H1 (cell line): Measurements from ENCODE around the gene DLL4. TPM values are rescaled to one million over a fixed set of nuclear protein-coding genes. Genes with fewer than 3 reads are reported as not detected.

ENCODE experiments used
- CTCF ChIA-PET: fragments of 300-600 bp; sonication (Branson Sonifier 250); formaldehyde crosslinking; loops from one replicate; lab custom pipeline; 2021; ENCODE audit not compliant: partially characterized antibody; lab: Charles Lee
- POLR2A ChIA-PET: fragments of 300-600 bp; sonication (Branson Sonifier 250); formaldehyde crosslinking; loops from one replicate; lab custom pipeline; 2021; ENCODE audit warnings: inconsistent platforms; ENCODE audit not compliant: partially characterized antibody; lab: Charles Lee
- DNase-seq, 2 experiments: peaks; one replicate each; pipeline versions ENCODE4 v3.0.0 to v3.0.0-alpha.2; 2010 to 2022; ENCODE audit warnings: low spot score in 2 of 2, low read depth in 1 of 2, mixed read lengths in 1 of 2
- FAIRE-seq: peaks from 2 replicates; lab custom pipeline; 2011; peaks lifted over from hg19 to GRCh38; lab: Jason Lieb, UNC
- H2AFZ ChIP-seq: 2 replicates; pipeline ENCODE4 v1.8.1; 2012; ENCODE audit warnings: low read length, inconsistent platforms
- H2AK5ac ChIP-seq: 2 replicates; pipeline ENCODE4 v1.6.1; 2013; ENCODE audit warnings: low read depth, low read length
- H2BK120ac ChIP-seq: replicated peaks from 2 replicates; pipeline ENCODE3; 2013; ENCODE audit warnings: low read depth, low read length, inconsistent platforms
- H2BK12ac ChIP-seq: 2 replicates; pipeline ENCODE4 v1.6.1; 2013; ENCODE audit warnings: low read depth, low read length
- H2BK15ac ChIP-seq: 2 replicates; pipeline ENCODE4 v1.6.1; 2013; ENCODE audit warnings: low read length
- H2BK20ac ChIP-seq: 2 replicates; pipeline ENCODE4 v1.6.1; 2013; ENCODE audit warnings: low read length
- H2BK5ac ChIP-seq: 2 replicates; pipeline ENCODE4 v1.6.1; 2013; ENCODE audit warnings: low read depth, low read length
- H3K14ac ChIP-seq: 2 replicates; pipeline ENCODE4 v1.6.1; 2013; ENCODE audit warnings: inconsistent platforms; ENCODE audit not compliant: insufficient read length
- H3K18ac ChIP-seq: 2 replicates; pipeline ENCODE4 v1.6.1; 2013; ENCODE audit warnings: low read length; ENCODE audit errors: extremely low read depth
- H3K23ac ChIP-seq: 2 replicates; pipeline ENCODE4 v1.6.1; 2013; ENCODE audit warnings: inconsistent platforms; ENCODE audit not compliant: insufficient read length
- H3K23me2 ChIP-seq: 2 replicates; pipeline ENCODE4 v1.6.1; 2013; ENCODE audit warnings: low read depth, low read length
- H3K27ac ChIP-seq: 2 replicates; pipeline ENCODE4 v1.6.1; 2011; ENCODE audit warnings: low read depth, low read length, inconsistent platforms
- H3K27me3 ChIP-seq, 4 experiments: replicated peaks in 1 of 4; 1 replicate in 1 of 4; 2 replicates in 3 of 4; pipeline versions ENCODE4 v1.6.1 to v1.8.1; 2011 to 2013; ENCODE audit warnings: low read length in 3 of 4, mild to moderate bottlenecking in 3 of 4, inconsistent platforms in 2 of 4, mixed read lengths in 2 of 4, moderate library complexity in 1 of 4; ENCODE audit not compliant: control insufficient read depth in 3 of 4, insufficient read depth in 3 of 4; ENCODE audit errors: extremely low read depth in 1 of 4
- H3K36me3 ChIP-seq, 4 experiments: 2 replicates each; pipeline versions ENCODE4 v1.6.1 to v1.8.1; 2011 to 2013; ENCODE audit warnings: mild to moderate bottlenecking in 4 of 4, low read length in 3 of 4, moderate library complexity in 2 of 4, control low read depth in 1 of 4, inconsistent platforms in 1 of 4; ENCODE audit not compliant: insufficient read depth in 4 of 4, control insufficient read depth in 2 of 4
- H3K4ac ChIP-seq: replicated peaks from 2 replicates; pipeline ENCODE3; 2013; ENCODE audit warnings: low read length, low read depth, mixed read lengths, inconsistent platforms; ENCODE audit not compliant: insufficient read length
- H3K4me1 ChIP-seq, 4 experiments: replicated peaks in 1 of 4; 1 replicate in 1 of 4; 2 replicates in 3 of 4; pipeline versions ENCODE4 v1.6.1 to v1.8.1; 2011 to 2013; ENCODE audit warnings: low read length in 3 of 4, inconsistent platforms in 2 of 4, mixed read lengths in 1 of 4; ENCODE audit not compliant: insufficient read depth in 4 of 4, control insufficient read depth in 3 of 4
- H3K4me2 ChIP-seq, 2 experiments: 2 replicates each; pipeline versions ENCODE4 v1.6.1 to v1.8.1; 2011 to 2013; ENCODE audit warnings: low read depth in 2 of 2, low read length in 2 of 2, control low read depth in 1 of 2, inconsistent platforms in 1 of 2, mild to moderate bottlenecking in 1 of 2; ENCODE audit not compliant: insufficient read depth in 1 of 2
- H3K4me3 ChIP-seq, 4 experiments: fragments of 200-600, 300-600 bp in 1 of 4; sonication (generic), shearing (Covaris generic), sonication (Bioruptor Twin) in 1 of 4; 2 replicates each; pipeline versions ENCODE4 v1.5.1 to v1.8.1; 2011 to 2016; ENCODE audit warnings: low read length in 4 of 4, low read depth in 3 of 4, control low read depth in 2 of 4, inconsistent platforms in 2 of 4, mild to moderate bottlenecking in 2 of 4, mixed read lengths in 1 of 4, moderate library complexity in 1 of 4; ENCODE audit not compliant: insufficient read depth in 2 of 4; ENCODE audit errors: extremely low read depth in 1 of 4
- H3K56ac ChIP-seq: replicated peaks from 2 replicates; pipeline ENCODE3; 2013; ENCODE audit warnings: low read depth, mild to moderate bottlenecking, mixed read lengths, low read length, inconsistent platforms; ENCODE audit not compliant: insufficient read length
- H3K79me1 ChIP-seq: 2 replicates; pipeline ENCODE4 v1.6.1; 2013; ENCODE audit warnings: low read depth, low read length, control low read depth
- H3K79me2 ChIP-seq, 2 experiments: 2 replicates each; pipeline versions ENCODE4 v1.6.1 to v1.8.1; 2012 to 2013; ENCODE audit warnings: low read length in 2 of 2, mild to moderate bottlenecking in 2 of 2, inconsistent platforms in 1 of 2; ENCODE audit not compliant: insufficient read depth in 2 of 2, control insufficient read depth in 1 of 2
- H3K9ac ChIP-seq, 4 experiments: replicated peaks in 1 of 4; 1 replicate in 1 of 4; 2 replicates in 3 of 4; pipeline versions ENCODE4 v1.6.1 to v1.8.1; 2011 to 2013; ENCODE audit warnings: low read depth in 3 of 4, low read length in 3 of 4, control low read depth in 2 of 4, mild to moderate bottlenecking in 2 of 4, moderate library complexity in 2 of 4, inconsistent platforms in 1 of 4; ENCODE audit errors: extremely low read depth in 1 of 4
- H3K9me3 ChIP-seq, 2 experiments: 2 replicates each; pipeline versions ENCODE4 v1.6.1 to v1.8.1; 2012 to 2013; ENCODE audit warnings: mild to moderate bottlenecking in 2 of 2, moderate library complexity in 2 of 2, control low read depth in 1 of 2, inconsistent platforms in 1 of 2, low read depth in 1 of 2, low read length in 1 of 2, mixed read lengths in 1 of 2; ENCODE audit not compliant: insufficient read depth in 2 of 2
- H4K20me1 ChIP-seq, 2 experiments: replicated peaks in 1 of 2; 2 replicates each; pipeline versions ENCODE3 to v1.8.1; 2011 to 2013; ENCODE audit warnings: inconsistent platforms in 2 of 2, low read length in 2 of 2, mild to moderate bottlenecking in 1 of 2; ENCODE audit not compliant: insufficient read depth in 2 of 2, control insufficient read depth in 1 of 2
- H4K5ac ChIP-seq: 2 replicates; pipeline ENCODE4 v1.6.1; 2013; ENCODE audit warnings: low read length, low read depth, mixed read lengths, inconsistent platforms; ENCODE audit not compliant: insufficient read length
- H4K8ac ChIP-seq: 2 replicates; pipeline ENCODE4 v1.8.0; 2013; ENCODE audit warnings: mild to moderate bottlenecking, moderate library complexity, low read length, inconsistent platforms; ENCODE audit not compliant: insufficient read depth; ENCODE audit errors: extremely low read depth
- H4K91ac ChIP-seq: replicated peaks from 2 replicates; pipeline ENCODE3; 2013; ENCODE audit warnings: low read length, mixed read lengths, inconsistent platforms; ENCODE audit not compliant: insufficient read length
- KDM1A ChIP-seq: fragments of 200-600, 300-600 bp; sonication (generic); IDR thresholded peaks from 2 replicates; pipeline ENCODE4 v1.7.1; 2016; ENCODE audit warnings: mild to moderate bottlenecking, low read length, borderline replicate concordance
- RNF2 ChIP-seq: fragments of 200-900, 300-1000 bp; sonication (generic); IDR thresholded peaks from 2 replicates; pipeline ENCODE4 v1.7.1; 2016; ENCODE audit warnings: borderline replicate concordance, low read depth, mild to moderate bottlenecking, antibody characterized with exemption, low read length; ENCODE audit not compliant: poor library complexity, severe bottlenecking; ENCODE audit errors: missing control alignments
- WGBS, 2 experiments: shearing (Covaris generic) in 1 of 2; methylation state at CpG; one replicate each; pipeline versions ENCODE4 v1.1.6 to v1.1.7; 2013 to 2015; ENCODE audit warnings: low lambda C conversion rate in 2 of 2, mixed read lengths in 2 of 2, inconsistent platforms in 1 of 2, low coverage in 1 of 2, missing lambda C conversion rate in 1 of 2; ENCODE audit not compliant: insufficient replicate concordance in 2 of 2, insufficient coverage in 1 of 2, insufficient read length in 1 of 2; ENCODE audit errors: extremely low coverage in 1 of 2, missing lambda C conversion rate in 1 of 2; 5-methylcytosine and 5-hydroxymethylcytosine counted together
- polyA plus RNA-seq, 7 experiments: library from polyadenylated mRNA; depleted of rRNA in 3 of 7; stranded (reverse) in 5 of 7; unstranded in 2 of 7; fragments of >200 nt in 5 of 7; fragments of 200-250 nt in 2 of 7; gene quantifications; 1 replicate in 5 of 7; 2 replicates in 1 of 7; 4 replicates in 1 of 7; pipeline versions ENCODE4 v1.2.1 to v1.2.3, GENCODE V29; 2011 to 2013; ENCODE audit warnings: missing spikeins in 2 of 7, mixed read lengths in 2 of 7
- total RNA-seq: library from RNA; stranded (reverse); fragmentation: NEBNext Ultra II Directional; extraction: Animal tissue kit (Norgen Biotek cat#: 25700); gene quantifications from 2 replicates; pipeline ENCODE4 v1.2.1, GENCODE V29; 2021

DLL4 gene
- total and polyA plus RNA-seq, 2 of the 8 experiments (the other 6 are each of a cell fraction or from before 2014, with no cell fraction given) = 0.23 to 0.60 TPM

DNA sequence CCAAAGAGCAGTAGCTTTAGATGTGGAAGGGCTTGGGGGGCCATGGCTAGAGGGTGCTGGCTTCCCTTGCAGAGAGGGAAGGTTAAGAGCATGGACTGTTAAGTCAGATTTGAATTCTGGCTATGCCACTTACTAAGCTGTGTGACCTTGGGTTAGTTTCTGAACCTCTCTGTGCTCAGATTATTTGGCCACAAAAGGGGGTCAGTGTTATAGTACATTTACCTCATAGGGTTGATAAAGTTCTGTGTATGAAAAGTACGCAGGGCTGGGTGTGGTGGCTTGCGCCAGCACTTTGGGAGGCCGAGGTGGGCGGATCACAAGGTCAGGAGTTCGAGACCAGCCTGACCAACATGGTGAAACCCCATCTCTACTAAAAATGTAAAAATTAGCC, 28.1 kb upstream of the DLL4 start:
- H3K36me3 ChIP-seq = peaks cover 22 to 43% (median 33%) of the 10 kb centered on the region in 4 experiments
- no peak overlapping the region for H2AFZ ChIP-seq
- H2BK15ac ChIP-seq = no peak overlapping the region
- H3K9me3 ChIP-seq = no peaks in the 10 kb centered on the region
- H4K20me1 ChIP-seq = peaks cover 22 to 29% of the 10 kb centered on the region in 2 experiments
- peak; percentile 70; the same call in 1 of the 2 replicates for TF ChIP-seq KDM1A
- TF ChIP-seq RNF2 = no peak
- H2BK12ac ChIP-seq = no peak overlapping the region
- no peaks in the 10 kb centered on the region for H3K79me1 ChIP-seq
- no peak overlapping the region for H2AK5ac ChIP-seq
- no peak overlapping the region for H2BK20ac ChIP-seq
- CTCF ChIA-PET = interaction anchor here (0.5 to 20.6 kb wide), 12 partner anchors 9 to 330 kb away, joined by 3 to 619 read pairs (median 4); partner anchors contain the start of genes CHAC1, CHP1 and DLL4
- H3K4me1 ChIP-seq = peaks cover 0 to under 1% (median 0%) of the 10 kb centered on the region in 4 experiments; a peak in 2 of 7 replicates
- H2BK120ac ChIP-seq = no peak overlapping the region
- no peaks in the 10 kb centered on the region for H3K27me3 ChIP-seq
- H4K91ac ChIP-seq = no peak overlapping the region
- H3K23ac ChIP-seq = no peak overlapping the region
- H3K56ac ChIP-seq = no peak overlapping the region
- WGBS, 2 experiments = 68% methylated on average over 5 of the region's 5 CpGs; no CpG with 5 or more reads in 1 of the 2 experiments
- H2BK5ac ChIP-seq = no peak overlapping the region; the same call in 1 of the 2 replicates
- no peak overlapping the region for H3K4me2 ChIP-seq
- POLR2A ChIA-PET = interaction anchor here (0.6 to 2.3 kb wide), 4 partner anchors 10 to 116 kb away, joined by 3 to 5 read pairs (median 4); no protein-coding TSS in a partner anchor
- no peak overlapping the region for H4K5ac ChIP-seq
- H3K14ac ChIP-seq = no peak overlapping the region
- no peaks in the 10 kb centered on the region for H3K23me2 ChIP-seq
- no peak for DNase-seq
- H4K8ac ChIP-seq = no peak overlapping the region
- no peak overlapping the region for H3K18ac ChIP-seq
- H3K4ac ChIP-seq = no peak overlapping the region
- peaks cover 0 to 11% of the 10 kb centered on the region in 2 experiments; a peak in 2 of 4 replicates for H3K79me2 ChIP-seq
- H3K27ac ChIP-seq = no peak overlapping the region
- no peak overlapping the region for H3K9ac ChIP-seq
- no peak for FAIRE-seq
- no peak overlapping the region for H3K4me3 ChIP-seq
